T follicular helper cell (primary cell): ENCODE measurements around the gene TOP2B.

Experiments used
- DNase-seq: peaks from one replicate; pipeline ENCODE4 v3.0.0-alpha.2; 2020; ENCODE audit warnings: low read depth

The TOP2B gene

GRCh38 chr3:25618028-25618427 is 46.7 kb downstream of the TOP2B start:
- no peak for DNase-seq

- no peak for DNase-seq
Observed at GRCh38 chr3:25611193-25611592, 53.5 kb downstream of the TOP2B start.

GRCh38 chr3:25610779-25611178 is 53.9 kb downstream of the TOP2B start:
- no peak for DNase-seq

- DNase-seq, result no peak
Observed at GRCh38 chr3:25610167-25610566, 54.5 kb downstream of the TOP2B start.

GRCh38 chr3:25604107-25604805 is 60.5 kb downstream of the TOP2B start:
- DNase-seq, result no peak

GRCh38 chr3:25603703-25604102 is 61.0 kb downstream of the TOP2B start:
- no peak for DNase-seq

GRCh38 chr3:25597535-25598101 is 67.1 kb downstream of the TOP2B start:
- DNase-seq, result no peak

- DNase-seq, result no peak
Observed at GRCh38 chr3:25594007-25594502, 70.7 kb downstream of the TOP2B start.

- no peak for DNase-seq
Observed at GRCh38 chr3:25593001-25593400, 71.7 kb downstream of the TOP2B start.

GRCh38 chr3:25592510-25592968 is 72.2 kb downstream of the TOP2B start:
- DNase-seq, result no peak

GRCh38 chr3:25589783-25590258 is 74.9 kb downstream of the TOP2B start:
- no peak for DNase-seq

GRCh38 chr3:25589104-25589782 is 75.5 kb downstream of the TOP2B start:
- DNase-seq, result no peak

GRCh38 chr3:25588441-25589103 is 76.1 kb downstream of the TOP2B start:
- no peak for DNase-seq

- no peak for DNase-seq
Observed at GRCh38 chr3:25587975-25588374, 76.7 kb downstream of the TOP2B start.

- no peak for DNase-seq
Observed at GRCh38 chr3:25587526-25587925, 77.2 kb downstream of the TOP2B start.

GRCh38 chr3:25587094-25587493 is 77.6 kb downstream of the TOP2B start:
- no peak for DNase-seq

GRCh38 chr3:25586553-25586952 is 78.2 kb downstream of the TOP2B start:
- no peak for DNase-seq

- DNase-seq, result no peak
Observed at GRCh38 chr3:25586167-25586505, 78.6 kb downstream of the TOP2B start.

GRCh38 chr3:25585361-25586166 is 79.1 kb downstream of the TOP2B start:
- DNase-seq, result no peak

GRCh38 chr3:25584011-25584789 is 80.5 kb downstream of the TOP2B start:
- no peak for DNase-seq

GRCh38 chr3:25583343-25583742 is 81.4 kb downstream of the TOP2B start:
- no peak for DNase-seq
